T-helper 22 cell (primary cell): ENCODE results near the gene OR6C68.
"Not testable (repeated sequence)": the region's sequence is repeated elsewhere in the genome, so short reads cannot be mapped to it uniquely, and the experiment has no call there.

Experiments used
- DNase-seq: peaks from one replicate; pipeline ENCODE4 v3.0.0-alpha.2; 2020; ENCODE audit warnings: low read depth

Gene OR6C68

DNA sequence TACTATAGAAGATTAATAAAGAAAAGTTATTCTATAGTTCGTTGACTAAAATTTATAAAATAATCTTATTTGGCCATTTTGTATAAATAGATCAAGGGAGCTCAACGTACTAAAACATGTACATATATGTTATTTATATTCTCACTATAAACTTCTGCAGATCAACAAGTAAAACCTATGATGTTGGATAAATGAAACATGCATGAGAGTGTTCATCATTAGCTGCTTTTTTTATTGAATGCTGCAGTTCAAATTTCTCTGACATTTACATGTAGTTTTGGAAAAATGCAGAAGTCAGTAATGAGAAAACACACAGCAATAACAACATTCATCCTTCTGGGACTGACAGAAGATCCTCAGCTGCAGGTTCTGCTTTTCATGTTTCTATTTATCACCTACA, at the start of gene OR6C68:
Gene OR6C68 (plus strand): TSS at position 301 of the 400 bp plus-strand sequence. CDS start 0 bp downstream, at position 301.
- no peak for DNase-seq

DNA sequence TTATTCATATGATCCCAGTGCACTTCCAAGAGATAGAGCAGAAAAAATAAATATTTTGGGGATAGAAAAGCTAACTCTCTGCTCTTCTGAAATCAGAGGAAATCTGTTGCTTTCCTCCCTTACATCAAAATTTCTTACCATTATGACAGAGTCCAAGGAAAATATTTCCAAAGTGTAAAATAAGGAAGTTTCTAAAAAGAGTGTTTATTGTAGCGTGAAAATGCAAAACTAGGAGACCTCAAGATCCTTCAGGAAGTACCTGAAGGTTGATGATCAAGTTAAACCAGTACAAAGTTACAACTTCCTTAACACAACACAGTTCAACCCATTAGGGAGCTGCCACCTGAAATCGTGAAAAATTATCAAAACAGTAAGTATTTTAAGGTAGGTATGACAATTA, 48.4 kb upstream of the OR6C68 start, which contains the start of gene OR6C2:
Gene OR6C2 (plus strand): TSS at position 301 of the 400 bp plus-strand sequence. CDS start 8,138 bp downstream, outside the sequence.
- DNase-seq = no peak

GRCh38 chr12:55445357-55445756, 46.8 kb upstream of the OR6C68 start:
- DNase-seq = no peak

DNA sequence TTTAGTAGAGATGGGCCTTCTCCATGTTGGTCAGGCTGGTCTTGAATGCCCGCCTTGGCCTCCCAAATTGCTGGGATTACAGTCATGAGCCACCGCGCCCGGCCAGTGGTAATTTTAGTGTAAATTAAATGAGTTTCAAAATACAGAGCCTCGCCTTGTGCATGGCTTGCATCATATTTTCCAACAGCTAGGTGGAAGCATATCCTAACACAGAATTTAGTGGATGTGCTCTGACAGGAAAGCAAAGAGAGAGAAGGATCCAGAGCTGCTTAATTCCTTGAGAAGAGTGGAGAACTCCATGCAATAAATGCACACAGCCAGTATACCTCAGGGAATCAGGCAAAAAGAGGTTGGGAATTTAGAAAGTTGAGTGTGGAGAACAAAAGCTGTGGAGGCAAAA, 45.9 kb upstream of the OR6C68 start:
- no peak for DNase-seq

DNA sequence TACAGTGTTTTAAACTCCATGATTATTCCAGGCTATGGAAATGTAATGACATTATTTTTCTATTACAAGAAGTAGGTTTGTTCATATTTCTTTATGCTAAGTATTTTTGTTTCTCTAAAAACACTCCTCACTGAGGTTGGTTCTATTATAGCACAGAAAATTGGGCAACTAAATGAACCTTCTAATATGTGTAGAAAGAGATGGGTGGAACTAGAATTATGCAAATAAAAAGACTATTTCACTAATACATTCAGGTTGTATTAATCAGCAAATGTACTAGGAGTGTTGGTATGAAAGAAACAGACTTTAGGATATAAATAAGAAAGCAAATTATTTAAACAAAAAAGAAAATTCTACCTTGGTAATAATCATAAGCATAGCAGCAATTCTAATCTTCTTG, 43.4 kb upstream of the OR6C68 start:
- DNase-seq = no peak

DNA sequence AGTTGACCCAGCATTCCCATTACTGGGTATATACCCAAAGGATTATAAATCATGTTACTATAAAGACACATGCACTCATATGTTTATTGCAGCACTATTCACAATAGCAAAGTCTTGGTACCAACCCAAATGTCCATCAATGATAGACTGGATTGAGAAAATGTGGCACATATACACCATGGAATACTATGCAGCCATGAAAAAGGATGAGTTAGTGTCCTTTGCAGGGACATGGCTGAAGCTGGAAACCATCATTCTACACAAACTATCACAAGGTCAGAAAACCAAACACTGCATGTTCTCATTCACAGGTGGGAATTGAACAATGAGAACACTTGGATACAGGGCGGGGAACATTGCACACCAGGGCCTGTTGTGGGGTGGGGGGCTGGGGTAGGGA, 27.3 kb upstream of the OR6C68 start:
- DNase-seq = not testable (repeated sequence)

- DNase-seq = no peak
Observed at GRCh38 chr12:55467836-55468235, 24.3 kb upstream of the OR6C68 start.

GRCh38 chr12:55469291-55469690, 22.9 kb upstream of the OR6C68 start:
- DNase-seq = no peak

DNA sequence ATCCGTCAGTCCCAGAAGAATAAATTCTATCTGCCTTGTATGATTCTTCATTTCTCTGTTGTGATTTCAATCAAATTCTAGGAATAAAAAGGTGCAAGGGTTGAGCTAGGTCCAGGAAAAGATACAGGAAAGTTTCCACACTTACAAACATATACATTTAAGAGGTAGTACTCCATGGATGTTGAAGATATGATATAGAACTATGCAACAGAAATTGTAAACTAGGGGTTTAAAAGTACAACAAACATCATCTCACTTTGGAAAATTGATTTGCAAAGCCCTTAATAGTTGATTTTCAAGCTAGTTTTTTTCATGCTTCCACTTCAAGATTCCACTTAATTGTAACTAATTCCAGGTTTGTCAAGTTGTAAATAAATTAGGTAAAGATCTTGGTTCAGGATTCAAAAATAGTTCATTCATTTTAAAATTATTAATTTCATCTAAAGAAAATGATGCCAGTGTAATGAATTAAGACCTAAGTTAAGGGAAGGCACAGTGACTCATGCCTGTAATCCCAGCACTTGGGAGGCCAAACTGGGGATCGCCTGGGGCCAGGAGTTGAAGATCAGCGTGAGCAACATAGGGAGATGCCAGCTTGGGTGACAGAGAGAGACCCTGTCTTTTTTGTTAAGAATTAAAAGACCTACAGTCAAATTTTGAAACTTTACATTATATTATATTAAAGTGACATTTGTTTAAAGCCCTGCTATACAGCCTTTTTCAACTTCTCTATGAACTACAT, 21.9 kb upstream of the OR6C68 start, which contains the start of gene OR6C70:
Gene OR6C70 (minus strand): TSS at position 51 of the 742 bp plus-strand sequence. CDS start 0 bp downstream, at position 51.
- no peak for DNase-seq

- DNase-seq = no peak
Observed at GRCh38 chr12:55472264-55472663, 19.9 kb upstream of the OR6C68 start.

DNA sequence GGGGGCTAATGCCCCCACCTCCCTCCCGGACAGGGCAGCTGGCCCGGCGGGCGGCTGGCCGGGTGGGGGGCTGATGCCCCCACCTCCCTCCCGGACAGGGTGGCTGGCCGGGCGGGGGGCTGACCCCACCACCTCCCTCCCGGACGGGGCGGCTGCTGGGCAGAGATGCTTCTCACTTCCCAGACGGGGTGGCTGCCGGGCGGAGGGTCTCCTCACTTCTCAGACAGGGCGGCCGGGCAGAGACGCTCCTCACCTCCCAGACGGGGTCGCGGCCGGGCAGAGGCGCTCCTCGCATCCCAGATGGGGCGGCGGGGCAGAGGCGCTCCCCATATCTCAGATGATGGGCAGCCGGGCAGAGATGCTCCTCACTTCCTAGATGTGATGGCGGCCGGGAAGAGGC, 13.0 kb upstream of the OR6C68 start:
- DNase-seq = not testable (repeated sequence)

DNA sequence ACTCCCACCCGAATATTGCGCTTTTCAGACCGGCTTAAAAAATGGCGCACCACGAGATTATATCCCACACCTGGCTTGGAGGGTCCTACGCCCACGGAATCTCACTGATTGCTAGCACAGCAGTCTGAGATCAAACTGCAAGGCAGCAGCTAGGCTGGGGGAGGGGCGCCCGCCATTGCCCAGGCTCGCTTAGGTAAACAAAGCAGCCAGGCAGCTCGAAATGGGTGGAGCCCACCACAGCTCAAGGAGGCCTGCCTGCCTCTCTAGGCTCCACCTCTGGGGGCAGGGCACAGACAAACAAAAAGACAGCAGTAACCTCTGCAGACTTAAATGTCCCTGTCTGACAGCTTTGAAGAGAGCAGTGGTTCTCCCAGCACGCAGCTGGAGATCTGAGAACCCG, 7.9 kb upstream of the OR6C68 start:
- DNase-seq = not testable (repeated sequence)

GRCh38 chr12:55495490-55495889, 3.3 kb downstream of the OR6C68 start:
- DNase-seq = no peak

DNA sequence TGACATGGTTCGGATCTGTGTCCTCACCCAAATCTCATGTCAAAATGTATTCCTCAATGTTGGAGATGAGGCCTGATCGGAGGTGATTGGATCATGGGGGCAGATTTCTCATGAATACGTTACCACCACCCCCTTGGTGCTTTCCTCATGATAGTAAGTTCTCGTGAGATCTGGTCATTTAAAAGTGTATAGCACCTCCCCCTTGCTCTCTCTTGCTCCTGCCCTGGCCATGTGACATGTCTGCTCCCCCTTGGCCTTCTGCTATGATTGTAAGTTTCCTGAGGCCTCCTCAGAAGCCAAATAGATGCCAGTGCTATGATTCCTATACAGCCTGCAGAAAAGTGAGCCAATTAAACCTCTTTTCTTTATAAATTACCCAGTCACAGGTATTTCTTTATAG, 7.1 kb downstream of the OR6C68 start:
- DNase-seq = no peak

DNA sequence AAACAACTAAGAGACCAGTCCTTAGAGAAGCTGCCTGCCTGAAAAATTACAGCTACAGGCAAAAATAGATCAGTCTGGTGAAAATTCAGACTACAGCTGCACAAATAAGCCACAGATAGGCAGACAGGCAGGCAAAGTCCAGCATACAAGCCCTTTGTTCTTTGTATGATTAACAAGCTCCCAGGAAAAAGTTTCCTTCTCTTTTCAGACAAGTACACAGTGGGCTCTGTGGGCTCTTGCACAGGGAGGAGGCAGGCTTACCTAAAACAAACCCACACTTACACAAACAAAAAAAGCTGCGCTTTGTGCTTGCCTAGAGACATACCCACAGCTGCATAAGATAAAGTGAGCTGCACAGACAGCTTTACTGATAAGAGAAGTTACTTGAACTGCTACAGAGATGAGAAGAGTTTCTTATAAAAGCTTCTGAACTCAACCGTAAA, 7.7 kb downstream of the OR6C68 start:
- DNase-seq = no peak

- no peak for DNase-seq
Observed at GRCh38 chr12:55501601-55502000, 9.4 kb downstream of the OR6C68 start.

- no peak for DNase-seq
Observed at GRCh38 chr12:55515696-55516095, 23.5 kb downstream of the OR6C68 start.

DNA sequence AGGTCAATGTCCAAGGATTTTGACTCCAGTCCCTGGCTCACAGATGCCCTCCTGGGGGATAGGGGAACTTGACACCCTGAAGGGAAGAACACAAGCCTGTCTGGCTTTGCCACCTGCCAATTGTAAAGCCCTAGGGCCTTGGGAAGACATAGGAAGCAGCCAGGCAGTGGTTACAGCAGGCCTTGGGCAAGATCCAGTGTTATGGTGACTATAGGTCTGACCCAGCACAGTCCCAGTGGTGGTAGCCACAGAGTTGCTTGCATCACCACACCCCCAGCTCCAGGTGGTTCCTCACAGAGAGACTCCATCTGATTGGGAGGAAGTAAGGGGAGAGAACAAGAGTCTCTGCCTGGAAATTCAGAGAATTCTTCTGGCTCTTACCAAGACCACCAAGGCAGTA, 24.2 kb downstream of the OR6C68 start:
- no peak for DNase-seq
